Measurements from ENCODE around the gene SPAG5.

Gene SPAG5

DNA sequence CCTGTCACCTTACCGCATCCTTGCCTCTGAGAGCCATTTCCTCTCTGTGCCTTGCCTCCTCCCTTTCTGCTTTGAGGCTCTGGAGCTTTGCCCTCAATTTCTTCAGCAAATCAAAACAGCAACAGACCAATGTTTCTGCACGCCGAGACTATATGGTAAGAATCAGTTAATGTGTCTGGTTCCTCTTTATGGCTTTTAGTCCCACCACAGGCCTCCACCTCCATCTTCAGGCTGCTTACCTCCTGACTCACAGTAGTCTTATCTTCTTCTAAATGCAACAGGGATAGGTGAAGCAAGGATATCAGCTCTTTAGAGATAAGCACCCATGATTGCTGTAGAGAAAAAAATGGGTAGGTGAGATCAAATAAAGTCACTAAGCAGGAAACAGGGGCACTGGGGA is 13.0 kb downstream of the SPAG5 start:
- H4K20me1 ChIP-seq (ENCODE audit: control insufficient read depth, insufficient read depth, low read depth, low read length), result no peaks in the 10 kb centered on the region
- peaks cover 2% of the 10 kb centered on the region; the same call in 1 of the 2 replicates for H3F3A ChIP-seq (ENCODE audit: control insufficient read depth, insufficient read depth)
- no peaks in the 10 kb centered on the region for H3K4me1 ChIP-seq (ENCODE audit: control insufficient read depth, low read length)
- H3K9me2 ChIP-seq (replicated peaks; ENCODE audit: control insufficient read depth, low read length), result no peaks in the 10 kb centered on the region
- no peak overlapping the region for H3K27ac ChIP-seq (ENCODE audit: low read depth, low read length)
- H3K4me2 ChIP-seq (ENCODE audit: low read length), result no peak overlapping the region
- no peak overlapping the region for H3K4me3 ChIP-seq (ENCODE audit: low read length)
- H3K9me3 ChIP-seq (ENCODE audit: control insufficient read depth, insufficient read depth, low read length), result no peaks in the 10 kb centered on the region
- TF ChIP-seq, protein P1, sequence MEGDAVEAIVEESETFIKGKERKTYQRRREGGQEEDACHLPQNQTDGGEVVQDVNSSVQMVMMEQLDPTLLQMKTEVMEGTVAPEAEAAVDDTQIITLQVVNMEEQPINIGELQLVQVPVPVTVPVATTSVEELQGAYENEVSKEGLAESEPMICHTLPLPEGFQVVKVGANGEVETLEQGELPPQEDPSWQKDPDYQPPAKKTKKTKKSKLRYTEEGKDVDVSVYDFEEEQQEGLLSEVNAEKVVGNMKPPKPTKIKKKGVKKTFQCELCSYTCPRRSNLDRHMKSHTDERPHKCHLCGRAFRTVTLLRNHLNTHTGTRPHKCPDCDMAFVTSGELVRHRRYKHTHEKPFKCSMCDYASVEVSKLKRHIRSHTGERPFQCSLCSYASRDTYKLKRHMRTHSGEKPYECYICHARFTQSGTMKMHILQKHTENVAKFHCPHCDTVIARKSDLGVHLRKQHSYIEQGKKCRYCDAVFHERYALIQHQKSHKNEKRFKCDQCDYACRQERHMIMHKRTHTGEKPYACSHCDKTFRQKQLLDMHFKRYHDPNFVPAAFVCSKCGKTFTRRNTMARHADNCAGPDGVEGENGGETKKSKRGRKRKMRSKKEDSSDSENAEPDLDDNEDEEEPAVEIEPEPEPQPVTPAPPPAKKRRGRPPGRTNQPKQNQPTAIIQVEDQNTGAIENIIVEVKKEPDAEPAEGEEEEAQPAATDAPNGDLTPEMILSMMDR (IDR thresholded peaks at IDR 0.05; ENCODE audit: low read depth, low read length, poor library complexity, severe bottlenecking), result no peak
- no peak for TF ChIP-seq EZH2phosphoT487 (IDR thresholded peaks at IDR 0.05; ENCODE audit: borderline replicate concordance, low read length)
- H3K27me3 ChIP-seq (ENCODE audit: control insufficient read depth, low read length), result no peaks in the 10 kb centered on the region
- peaks cover 89% of the 10 kb centered on the region for H3K36me3 ChIP-seq (ENCODE audit: control insufficient read depth, low read length)
- peaks cover 16% of the 10 kb centered on the region; the same call in 1 of the 2 replicates for H3K79me2 ChIP-seq (ENCODE audit: control insufficient read depth, low read length)

DNA sequence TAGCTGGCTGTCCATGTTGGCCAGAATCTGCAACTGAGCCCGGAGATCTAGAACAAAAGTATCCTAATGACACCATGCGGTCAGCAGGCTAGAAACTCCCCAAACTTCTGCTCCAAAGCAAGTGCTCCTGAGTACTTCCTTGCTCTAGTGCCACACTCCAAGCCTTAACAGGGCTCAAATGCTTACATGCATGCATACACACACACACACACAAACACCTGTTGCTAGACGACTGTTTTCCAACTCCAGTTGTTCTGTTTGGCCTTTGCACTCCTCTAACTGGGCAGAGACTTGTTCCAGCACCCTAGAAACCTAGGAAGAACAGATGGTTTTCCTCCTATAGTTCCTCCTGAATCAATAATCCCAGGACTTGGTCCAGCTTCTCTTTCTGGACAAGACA is 14.4 kb downstream of the SPAG5 start:
- Histone ChIP-seq H3K9me3 (ENCODE audit: control insufficient read depth, insufficient read depth, low read length) (no peaks in the 10 kb centered on the region), H4K20me1 (ENCODE audit: control insufficient read depth, insufficient read depth, low read depth, low read length) (no peaks in the 10 kb centered on the region), H3K4me1 (ENCODE audit: control insufficient read depth, low read length) (no peaks in the 10 kb centered on the region), H3K27me3 (ENCODE audit: control insufficient read depth, low read length) (no peaks in the 10 kb centered on the region), H3K4me3 (ENCODE audit: low read length) (no peak overlapping the region), H3K4me2 (ENCODE audit: low read length) (no peak overlapping the region), H3K27ac (ENCODE audit: low read depth, low read length) (no peak overlapping the region), H3K79me2 (ENCODE audit: control insufficient read depth, low read length) (peaks cover 9% of the 10 kb centered on the region; the same call in 1 of the 2 replicates), H3K36me3 (ENCODE audit: control insufficient read depth, low read length) (peaks cover 92% of the 10 kb centered on the region), H3F3A (ENCODE audit: control insufficient read depth, insufficient read depth) (peaks cover 10% of the 10 kb centered on the region), H3K9me2 (replicated peaks; ENCODE audit: control insufficient read depth, low read length) (no peaks in the 10 kb centered on the region)
- TF ChIP-seq EZH2phosphoT487 (IDR thresholded peaks at IDR 0.05; ENCODE audit: borderline replicate concordance, low read length), result no peak
- TF ChIP-seq, protein P1 (IDR thresholded peaks at IDR 0.05; ENCODE audit: low read depth, low read length, poor library complexity, severe bottlenecking), result no peak

DNA sequence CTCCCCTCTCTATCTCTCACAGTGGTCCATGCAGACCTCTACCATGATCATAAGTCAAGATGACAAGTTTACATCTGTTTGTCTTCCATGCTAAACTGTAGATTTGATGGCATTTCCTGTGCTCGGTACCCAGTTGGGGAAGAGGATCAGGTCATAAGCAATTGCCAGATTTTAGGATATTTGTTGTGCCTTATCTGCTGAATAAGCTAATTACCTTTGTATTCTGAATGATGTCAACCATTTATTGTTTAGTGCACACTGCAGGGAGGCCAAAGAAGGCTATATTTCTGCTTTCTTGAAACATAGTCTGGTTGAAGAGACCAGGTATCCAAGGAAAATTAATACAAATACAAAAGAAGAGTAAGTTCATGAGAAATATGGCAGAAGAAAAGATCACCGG is 16.3 kb downstream of the SPAG5 start:
- Histone ChIP-seq H3F3A (ENCODE audit: control insufficient read depth, insufficient read depth) (peaks cover 18% of the 10 kb centered on the region), H3K27ac (ENCODE audit: low read depth, low read length) (no peak overlapping the region), H3K4me3 (ENCODE audit: low read length) (no peak overlapping the region), H3K9me2 (replicated peaks; ENCODE audit: control insufficient read depth, low read length) (no peaks in the 10 kb centered on the region), H3K36me3 (ENCODE audit: control insufficient read depth, low read length) (peaks cover 95% of the 10 kb centered on the region), H3K4me2 (ENCODE audit: low read length) (no peak overlapping the region), H3K4me1 (ENCODE audit: control insufficient read depth, low read length) (peaks cover 1% of the 10 kb centered on the region), H4K20me1 (ENCODE audit: control insufficient read depth, insufficient read depth, low read depth, low read length) (no peaks in the 10 kb centered on the region), H3K9me3 (ENCODE audit: control insufficient read depth, insufficient read depth, low read length) (no peaks in the 10 kb centered on the region), H3K27me3 (ENCODE audit: control insufficient read depth, low read length) (no peaks in the 10 kb centered on the region), H3K79me2 (ENCODE audit: control insufficient read depth, low read length) (no peaks in the 10 kb centered on the region)
- TF ChIP-seq, protein P1 (IDR thresholded peaks at IDR 0.05; ENCODE audit: low read depth, low read length, poor library complexity, severe bottlenecking), result no peak
- TF ChIP-seq EZH2phosphoT487 (IDR thresholded peaks at IDR 0.05; ENCODE audit: borderline replicate concordance, low read length), result no peak

Data from DOHH2 (cell line).